K562 (cell line): ENCODE measurements around the gene ANKRD12. TPM values are rescaled to one million over a fixed set of nuclear protein-coding genes. Genes with fewer than 3 reads are reported as not detected.

Experiments
- BRCA1 ChIP-seq, 2 experiments: fragments of 450-650 bp in 1 of 2; sonication (generic) in 1 of 2; formaldehyde crosslinking in 1 of 2; IDR thresholded peaks; 2 replicates each; pipeline versions ENCODE4 v1.5.0 to v1.6.1; 2017 to 2020; ENCODE audit warnings: mild to moderate bottlenecking in 1 of 2, missing genetic modification reagents in 1 of 2
- BRF1 ChIP-seq: IDR thresholded peaks from 3 replicates; pipeline ENCODE4 v1.6.1; 2011; ENCODE audit warnings: borderline replicate concordance, mild to moderate bottlenecking; ENCODE audit not compliant: insufficient read length; ENCODE audit errors: extremely low read depth
- ELF1 ChIP-seq: fragments of 200-800 bp; sonication (Bioruptor generic); IDR thresholded peaks from 2 replicates; pipeline ENCODE4 v1.6.1; 2016; ENCODE audit warnings: missing genetic modification characterization, missing compliant biosample characterization
- ETV5 ChIP-seq: sonication (generic); formaldehyde crosslinking; IDR thresholded peaks from 2 replicates; pipeline ENCODE4 v1.4.0; 2020; ENCODE audit warnings: low read depth, mild to moderate bottlenecking, missing genetic modification reagents
- IFI16 ChIP-seq: fragments of 250-450 bp; sonication (Bioruptor Pico); IDR thresholded peaks from 2 replicates; pipeline ENCODE4 v2.1.2; 2022; ENCODE audit warnings: mild to moderate bottlenecking, inconsistent platforms
- LCOR ChIP-seq: sonication (generic); formaldehyde crosslinking; IDR thresholded peaks from 2 replicates; pipeline ENCODE4 v1.8.0; 2022; ENCODE audit warnings: mild to moderate bottlenecking, missing genetic modification reagents
- MECOM ChIP-seq: fragments of 250-450 bp; sonication (Bioruptor Pico); IDR thresholded peaks from 2 replicates; pipeline ENCODE4 v1.8.0; 2022; ENCODE audit warnings: inconsistent platforms
- MTA1 ChIP-seq: fragments of 450-650 bp; IDR thresholded peaks from 2 replicates; pipeline ENCODE4 v1.6.1; 2017; ENCODE audit warnings: borderline replicate concordance
- NBN ChIP-seq: fragments of 450-650 bp; IDR thresholded peaks from 2 replicates; pipeline ENCODE4 v1.6.1; 2016; ENCODE audit warnings: low read depth, mild to moderate bottlenecking
- NR2C1 ChIP-seq, 2 experiments: fragments of 450-650 bp; IDR thresholded peaks; 2 replicates each; pipeline ENCODE4 v1.6.1; 2017; ENCODE audit warnings: mild to moderate bottlenecking in 2 of 2, antibody characterized with exemption in 1 of 2, inconsistent platforms in 1 of 2, missing compliant biosample characterization in 1 of 2, missing genetic modification characterization in 1 of 2
- PRMT5 ChIP-seq: sonication (generic); formaldehyde crosslinking; IDR thresholded peaks from 2 replicates; pipeline ENCODE4 v1.5.0; 2020; ENCODE audit warnings: missing genetic modification reagents
- SIN3B ChIP-seq: fragments of 450-650 bp; IDR thresholded peaks from 2 replicates; pipeline ENCODE4 v1.6.1; 2017; ENCODE audit warnings: low read depth, mild to moderate bottlenecking, moderate library complexity
- SMARCC2 ChIP-seq: fragments of 450-650 bp; IDR thresholded peaks from 2 replicates; pipeline ENCODE4 v1.6.1; 2017; ENCODE audit warnings: antibody characterized with exemption, moderate library complexity, mild to moderate bottlenecking, low read depth
- SP1 ChIP-seq: sonication (generic); formaldehyde crosslinking; IDR thresholded peaks from 2 replicates; pipeline ENCODE4 v1.8.1; 2022; ENCODE audit warnings: mild to moderate bottlenecking, missing genetic modification reagents
- SREBF1 ChIP-seq: fragments of 150-350 bp; IDR thresholded peaks from 2 replicates; pipeline ENCODE4 v1.6.1; 2014; ENCODE audit warnings: antibody characterized with exemption, low read depth, low read length, borderline replicate concordance
- SUPT5H ChIP-seq: fragments of 450-650 bp; IDR thresholded peaks from 2 replicates; pipeline ENCODE4 v1.6.1; 2016
- ZFX ChIP-seq: sonication (generic); formaldehyde crosslinking; IDR thresholded peaks from 2 replicates; pipeline ENCODE4 v1.8.0; 2022; ENCODE audit warnings: mild to moderate bottlenecking, missing genetic modification reagents, moderate library complexity
- ZNF316 ChIP-seq: fragments of 450-650 bp; IDR thresholded peaks from 2 replicates; pipeline ENCODE4 v1.6.1; 2016
- ZNF589 ChIP-seq: fragments of 200-800 bp; sonication (Bioruptor generic); IDR thresholded peaks from 2 replicates; pipeline ENCODE4 v1.6.1; 2016; ENCODE audit warnings: low read depth, missing genetic modification characterization, missing compliant biosample characterization
- ZNF77 ChIP-seq: fragments of 250-450 bp; sonication (Bioruptor Pico); IDR thresholded peaks from 2 replicates; pipeline ENCODE4 v1.5.0; 2020
- polyA plus RNA-seq, 8 experiments: library from polyadenylated mRNA; depleted of rRNA in 4 of 8; stranded (reverse) in 5 of 8; unstranded in 3 of 8; fragments of >200 nt; fragmentation: Nextera tagmentation in 2 of 8; fragmentation: Illumina TruSeq in 1 of 8; extraction: Ambion mirVana in 2 of 8; extraction: Trizol in 1 of 8; gene quantifications; 2 replicates each; pipeline versions ENCODE4 v1.2.1 to v1.2.3, GENCODE V29; 2011 to 2014; ENCODE audit warnings: inconsistent platforms in 1 of 8, missing spikeins in 1 of 8
- total RNA-seq, 7 experiments: library from RNA; depleted of rRNA in 6 of 7; stranded (reverse); fragments of >200 nt in 6 of 7; fragmentation: Illumina TruSeq in 2 of 7; extraction: Trizol in 2 of 7; gene quantifications; 2 replicates each; pipeline versions ENCODE4 v1.2.1 to v1.2.3, GENCODE V29; 2011 to 2021; ENCODE audit warnings: low replicate concordance in 1 of 7
- TF ChIP-seq, protein P1 (sequence below): fragments of 250-450 bp; sonication (Bioruptor Pico); IDR thresholded peaks from 2 replicates; pipeline ENCODE4 v1.8.0; 2021; ENCODE audit warnings: moderate library complexity, mild to moderate bottlenecking, inconsistent platforms
- TF ChIP-seq, protein P2 (sequence below), 2 experiments: fragments of 450-650 bp; conservative IDR thresholded peaks; 2 replicates each; pipeline ENCODE4 v1.6.1; 2017; ENCODE audit warnings: mild to moderate bottlenecking in 2 of 2, moderate library complexity in 2 of 2
- TF ChIP-seq, protein P3 (sequence below): fragments of 450-650 bp; formaldehyde crosslinking; IDR thresholded peaks from 2 replicates; pipeline ENCODE4 v1.4.0; 2020; ENCODE audit warnings: mild to moderate bottlenecking
- TF ChIP-seq, protein P4 (sequence below): fragments of 250-450 bp; sonication (Bioruptor Pico); IDR thresholded peaks from 2 replicates; pipeline ENCODE4 v1.8.0; 2021; ENCODE audit warnings: mild to moderate bottlenecking, moderate library complexity

ANKRD12 gene
- total and polyA plus RNA-seq, 9 of the 15 experiments (the other 6 are each of a cell fraction or from before 2014, with no cell fraction given), result 6.6 to 28.2 (median 16.0) TPM

DNA sequence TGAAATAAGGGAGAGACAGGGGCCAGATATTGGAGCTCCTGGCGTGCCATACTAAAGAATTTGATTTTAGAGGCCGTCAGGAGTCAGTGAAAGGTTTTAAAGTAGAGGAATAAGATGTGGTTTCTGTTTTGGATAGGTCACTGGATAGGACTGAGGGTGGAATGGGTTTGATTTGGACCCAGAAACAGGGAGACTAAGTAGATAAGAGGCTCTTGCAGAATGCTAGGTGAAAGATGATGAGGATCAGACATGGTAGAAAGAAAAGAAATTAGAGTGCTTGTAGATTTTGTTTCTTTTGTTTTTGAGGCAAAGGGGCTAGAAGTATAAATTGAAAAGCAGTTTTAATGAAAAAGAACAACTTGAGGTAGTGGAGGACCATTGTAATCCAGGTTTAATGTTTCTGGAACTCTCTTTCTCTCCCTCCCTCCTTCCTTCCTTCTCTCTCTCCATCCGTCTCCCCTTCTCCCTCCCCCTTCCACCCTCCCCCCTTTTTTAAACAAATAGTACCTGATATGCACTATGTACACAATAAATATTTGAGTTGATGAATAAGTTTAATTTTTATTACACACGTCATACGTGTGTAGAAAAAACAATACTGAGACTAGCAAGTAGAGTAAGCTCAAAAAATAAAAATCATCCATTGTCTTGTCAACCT lies 32.2 kb upstream of the ANKRD12 start (continued):
- TF ChIP-seq SMARCC2 (no peak), MTA1 (peak; percentile 43; the same call in 1 of the 2 replicates), ZFX (CRISPR knock-in tag) (no peak), ZNF589 (CRISPR knock-in tag) (no peak), ELF1 (tag) (0 out of 2 replicates have a peak, but pooled peaks have one; percentile 20), BRF1 (no peak), IFI16 (CRISPR knock-in tag) (no peak), ETV5 (CRISPR knock-in tag) (no peak), PRMT5 (CRISPR knock-in tag) (no peak), SP1 (CRISPR knock-in tag) (0 out of 2 replicates have a peak, but pooled peaks have one; percentile 20), MECOM (CRISPR knock-in tag) (no peak), SUPT5H (no peak), NR2C1 (IDR thresholded peaks at IDR 0.05) (no peak), NR2C1 (tag; IDR thresholded peaks at IDR 0.05) (no peak), NBN (no peak), SREBF1 (no peak), ZNF316 (no peak), ZNF77 (no peak), BRCA1 (IDR thresholded peaks at IDR 0.05) (no peak), BRCA1 (CRISPR knock-in tag; IDR thresholded peaks at IDR 0.05) (no peak), LCOR (CRISPR knock-in tag) (no peak), SIN3B (no peak)
- TF ChIP-seq, protein P1, sequence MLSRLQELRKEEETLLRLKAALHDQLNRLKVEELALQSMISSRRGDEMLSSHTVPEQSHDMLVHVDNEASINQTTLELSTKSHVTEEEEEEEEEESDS (CRISPR knock-in tag), result no peak
- TF ChIP-seq, protein P2, sequence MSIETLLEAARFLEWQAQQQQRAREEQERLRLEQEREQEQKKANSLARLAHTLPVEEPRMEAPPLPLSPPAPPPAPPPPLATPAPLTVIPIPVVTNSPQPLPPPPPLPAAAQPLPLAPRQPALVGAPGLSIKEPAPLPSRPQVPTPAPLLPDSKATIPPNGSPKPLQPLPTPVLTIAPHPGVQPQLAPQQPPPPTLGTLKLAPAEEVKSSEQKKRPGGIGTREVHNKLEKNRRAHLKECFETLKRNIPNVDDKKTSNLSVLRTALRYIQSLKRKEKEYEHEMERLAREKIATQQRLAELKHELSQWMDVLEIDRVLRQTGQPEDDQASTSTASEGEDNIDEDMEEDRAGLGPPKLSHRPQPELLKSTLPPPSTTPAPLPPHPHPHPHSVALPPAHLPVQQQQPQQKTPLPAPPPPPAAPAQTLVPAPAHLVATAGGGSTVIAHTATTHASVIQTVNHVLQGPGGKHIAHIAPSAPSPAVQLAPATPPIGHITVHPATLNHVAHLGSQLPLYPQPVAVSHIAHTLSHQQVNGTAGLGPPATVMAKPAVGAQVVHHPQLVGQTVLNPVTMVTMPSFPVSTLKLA (conservative IDR thresholded peaks at IDR 0.05), result 0 out of 4 replicates have a peak, but pooled peaks of 1 of the 2 experiments have one; percentile 30
- TF ChIP-seq, protein P3, sequence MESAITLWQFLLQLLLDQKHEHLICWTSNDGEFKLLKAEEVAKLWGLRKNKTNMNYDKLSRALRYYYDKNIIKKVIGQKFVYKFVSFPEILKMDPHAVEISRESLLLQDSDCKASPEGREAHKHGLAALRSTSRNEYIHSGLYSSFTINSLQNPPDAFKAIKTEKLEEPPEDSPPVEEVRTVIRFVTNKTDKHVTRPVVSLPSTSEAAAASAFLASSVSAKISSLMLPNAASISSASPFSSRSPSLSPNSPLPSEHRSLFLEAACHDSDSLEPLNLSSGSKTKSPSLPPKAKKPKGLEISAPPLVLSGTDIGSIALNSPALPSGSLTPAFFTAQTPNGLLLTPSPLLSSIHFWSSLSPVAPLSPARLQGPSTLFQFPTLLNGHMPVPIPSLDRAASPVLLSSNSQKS (CRISPR knock-in tag), result no peak
- TF ChIP-seq, protein P4, sequence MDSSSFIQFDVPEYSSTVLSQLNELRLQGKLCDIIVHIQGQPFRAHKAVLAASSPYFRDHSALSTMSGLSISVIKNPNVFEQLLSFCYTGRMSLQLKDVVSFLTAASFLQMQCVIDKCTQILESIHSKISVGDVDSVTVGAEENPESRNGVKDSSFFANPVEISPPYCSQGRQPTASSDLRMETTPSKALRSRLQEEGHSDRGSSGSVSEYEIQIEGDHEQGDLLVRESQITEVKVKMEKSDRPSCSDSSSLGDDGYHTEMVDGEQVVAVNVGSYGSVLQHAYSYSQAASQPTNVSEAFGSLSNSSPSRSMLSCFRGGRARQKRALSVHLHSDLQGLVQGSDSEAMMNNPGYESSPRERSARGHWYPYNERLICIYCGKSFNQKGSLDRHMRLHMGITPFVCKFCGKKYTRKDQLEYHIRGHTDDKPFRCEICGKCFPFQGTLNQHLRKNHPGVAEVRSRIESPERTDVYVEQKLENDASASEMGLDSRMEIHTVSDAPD, result no peak
